NCI-H1105 (cell line): ENCODE measurements around the gene LZTR1.

Source experiments
- DNase-seq: peaks from one replicate; lab custom pipeline; 2025; lab: John Stamatoyannopoulos, UW

LZTR1 gene

DNA sequence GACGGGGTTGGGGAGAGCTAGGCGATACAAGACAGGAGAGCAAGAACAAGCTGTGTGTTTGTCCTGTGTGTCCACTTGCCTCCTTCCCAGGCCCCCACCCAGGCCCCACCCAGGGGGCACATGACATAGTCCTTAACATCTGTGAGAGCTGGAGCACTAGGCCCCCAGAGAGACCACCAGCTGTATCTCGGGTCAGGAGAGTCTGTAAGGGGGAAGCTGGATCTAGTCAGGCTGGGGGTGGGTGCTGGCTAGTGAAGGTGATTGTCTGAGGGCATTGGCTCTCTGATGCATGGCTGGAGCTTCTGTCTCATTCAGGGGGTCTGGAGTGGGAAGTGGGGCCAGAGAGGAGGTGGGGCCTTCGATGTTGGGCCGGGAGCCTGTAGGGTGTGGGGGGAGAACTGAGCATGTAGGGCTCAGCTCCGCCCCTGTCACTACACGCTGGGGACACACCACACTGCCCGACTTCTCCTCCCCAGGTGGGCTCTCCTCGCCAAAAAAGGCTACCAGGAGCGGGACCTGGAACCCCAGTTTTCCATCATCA, 33.4 kb downstream of the LZTR1 start:
- no peak for DNase-seq

DNA sequence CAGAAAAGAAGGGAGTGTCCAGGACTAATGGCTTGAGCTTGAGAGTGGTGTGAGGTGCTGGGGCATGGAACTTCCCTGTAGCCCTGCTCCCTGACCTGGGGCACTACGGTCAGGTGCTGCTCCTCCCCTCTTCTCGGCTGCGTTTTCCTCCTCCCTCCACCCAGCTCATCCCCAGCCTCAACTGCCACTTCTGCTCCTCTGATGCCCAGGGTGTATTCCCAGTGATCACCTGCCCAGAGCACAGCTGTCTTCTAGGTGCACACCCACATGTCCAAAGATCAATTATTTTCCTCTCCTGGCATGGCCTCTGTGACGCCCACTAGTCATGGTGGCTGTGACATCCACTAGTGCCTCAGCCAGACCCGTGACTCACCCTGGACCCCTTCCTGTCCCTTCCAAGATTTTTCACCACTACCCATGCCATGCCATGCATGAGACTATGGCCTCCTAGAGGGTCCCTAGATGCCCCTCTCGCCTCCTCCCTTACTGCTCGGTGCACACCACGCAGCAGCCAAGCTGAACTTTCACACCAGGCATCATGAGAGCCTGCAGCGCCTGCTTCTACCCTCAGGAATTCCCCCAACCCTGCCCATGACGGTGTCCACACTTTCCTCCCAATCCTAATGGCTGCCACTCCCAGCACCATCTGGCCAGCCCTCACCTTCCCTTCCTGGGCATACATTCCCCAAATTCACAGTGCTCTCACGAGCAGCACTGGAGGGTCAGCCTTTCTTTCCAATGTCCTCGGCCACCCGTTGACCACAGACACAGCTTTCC, 34.7 kb downstream of the LZTR1 start:
- DNase-seq, result no peak

DNA sequence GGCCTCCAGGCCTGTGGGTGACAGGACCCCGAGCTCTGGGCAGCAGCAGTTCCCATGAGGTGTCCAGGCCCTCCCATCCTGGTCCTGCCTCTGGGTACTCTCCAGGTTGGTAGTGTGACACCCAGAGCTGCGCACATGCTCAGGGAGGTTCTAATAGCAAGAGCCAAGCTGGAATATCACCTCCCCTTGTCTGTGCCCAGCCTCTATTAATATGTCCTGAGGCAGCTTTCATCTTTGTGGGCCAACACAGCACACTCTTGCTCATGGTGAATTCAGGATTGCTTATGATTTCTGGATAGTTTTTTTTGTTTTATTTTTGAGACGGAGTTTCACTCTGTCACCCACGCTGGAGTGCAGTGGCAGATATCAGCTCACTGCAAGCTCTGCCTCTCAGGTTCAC, 36.2 kb downstream of the LZTR1 start:
- no peak for DNase-seq

DNA sequence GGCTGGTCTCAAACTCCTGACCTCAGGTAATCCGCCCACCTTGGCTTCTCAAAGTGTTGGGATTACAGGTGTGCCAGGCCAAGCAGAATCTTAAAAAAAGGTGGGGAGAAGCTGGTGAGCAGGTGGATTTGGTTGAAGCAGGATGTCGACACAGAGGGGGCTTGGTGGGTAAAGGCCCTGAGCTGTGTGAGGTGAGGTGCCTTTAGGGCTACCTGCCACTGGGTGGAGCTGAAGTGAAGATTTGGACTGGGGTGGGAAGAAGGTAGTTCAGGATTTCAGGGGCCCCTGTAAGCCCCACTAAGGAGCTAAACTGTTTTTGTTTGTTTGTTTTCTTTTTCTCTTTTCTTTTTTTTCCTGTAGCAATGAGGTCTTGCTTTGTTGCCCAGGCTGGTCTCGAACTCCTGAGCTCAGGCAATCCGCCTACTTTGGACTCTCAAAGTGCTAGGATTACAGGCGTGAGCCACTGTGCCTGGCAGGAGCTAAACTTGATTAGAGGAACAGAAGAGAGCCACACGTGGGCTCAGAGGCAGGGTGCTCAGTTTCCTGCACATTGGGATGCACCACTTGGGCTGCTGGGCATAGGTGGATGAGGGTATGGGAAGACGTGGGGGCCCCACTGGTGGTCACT, 38.8 kb downstream of the LZTR1 start:
- no peak for DNase-seq

DNA sequence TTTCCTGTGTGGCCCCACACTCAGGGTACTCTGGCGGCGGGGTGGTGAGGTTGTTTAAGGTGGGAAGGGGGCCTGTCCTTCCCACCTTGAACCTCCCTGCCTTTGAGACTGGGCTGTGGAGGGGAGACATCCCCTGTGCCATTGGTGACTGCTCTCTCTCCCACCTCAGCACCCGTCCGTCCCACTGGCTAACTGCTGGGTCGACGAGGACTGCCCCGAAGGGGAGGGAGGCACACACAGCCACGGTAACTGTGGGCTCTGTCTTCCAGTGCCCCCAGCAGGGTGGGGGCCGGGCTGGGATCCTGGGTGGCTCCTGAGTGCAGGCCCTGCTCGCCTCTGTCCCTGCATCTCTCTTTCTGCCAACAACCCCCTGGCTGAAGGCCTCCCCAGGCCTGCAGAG, 40.4 kb downstream of the LZTR1 start:
- no peak for DNase-seq

DNA sequence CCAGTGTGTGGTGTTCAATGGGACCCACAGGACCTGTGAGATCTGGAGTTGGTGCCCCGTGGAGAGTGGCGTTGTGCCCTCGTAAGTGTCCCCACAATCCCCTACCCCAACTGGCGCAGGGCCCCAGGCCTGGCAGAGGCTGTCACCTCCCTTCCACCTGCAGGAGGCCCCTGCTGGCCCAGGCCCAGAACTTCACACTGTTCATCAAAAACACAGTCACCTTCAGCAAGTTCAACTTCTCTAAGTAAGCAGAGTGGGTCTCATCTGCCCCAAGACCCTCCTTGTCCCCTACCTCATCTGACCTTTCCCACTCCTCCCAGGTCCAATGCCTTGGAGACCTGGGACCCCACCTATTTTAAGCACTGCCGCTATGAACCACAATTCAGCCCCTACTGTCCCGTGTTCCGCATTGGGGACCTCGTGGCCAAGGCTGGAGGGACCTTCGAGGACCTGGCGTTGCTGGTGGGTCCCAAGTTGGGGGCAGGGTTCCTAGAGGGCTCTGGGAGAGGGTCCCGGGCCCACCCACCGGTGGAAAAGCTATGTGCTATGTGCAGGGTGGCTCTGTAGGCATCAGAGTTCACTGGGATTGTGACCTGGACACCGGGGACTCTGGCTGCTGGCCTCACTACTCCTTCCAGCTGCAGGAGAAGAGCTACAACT, 41.0 kb downstream of the LZTR1 start:
- DNase-seq, result no peak

DNA sequence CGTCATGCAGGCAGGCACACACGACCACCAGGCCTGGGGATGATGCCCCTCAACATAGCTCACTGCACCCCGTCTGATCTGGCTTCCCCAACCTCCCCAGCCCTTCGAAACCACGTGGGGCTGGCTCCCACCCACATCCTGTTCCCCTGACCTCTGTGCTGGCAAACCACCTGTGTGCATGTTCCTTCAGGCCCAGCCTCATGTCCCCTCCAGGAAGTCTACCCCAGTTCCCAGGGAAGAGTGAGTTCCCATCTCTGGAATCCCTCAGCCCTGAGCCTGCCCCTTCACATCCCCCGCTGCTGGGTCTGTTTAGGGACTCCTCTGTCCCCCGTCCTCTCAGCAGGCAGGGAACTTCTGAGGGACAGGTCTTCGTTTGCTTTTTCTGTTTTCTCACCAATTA, 43.2 kb downstream of the LZTR1 start:
- no peak for DNase-seq

DNA sequence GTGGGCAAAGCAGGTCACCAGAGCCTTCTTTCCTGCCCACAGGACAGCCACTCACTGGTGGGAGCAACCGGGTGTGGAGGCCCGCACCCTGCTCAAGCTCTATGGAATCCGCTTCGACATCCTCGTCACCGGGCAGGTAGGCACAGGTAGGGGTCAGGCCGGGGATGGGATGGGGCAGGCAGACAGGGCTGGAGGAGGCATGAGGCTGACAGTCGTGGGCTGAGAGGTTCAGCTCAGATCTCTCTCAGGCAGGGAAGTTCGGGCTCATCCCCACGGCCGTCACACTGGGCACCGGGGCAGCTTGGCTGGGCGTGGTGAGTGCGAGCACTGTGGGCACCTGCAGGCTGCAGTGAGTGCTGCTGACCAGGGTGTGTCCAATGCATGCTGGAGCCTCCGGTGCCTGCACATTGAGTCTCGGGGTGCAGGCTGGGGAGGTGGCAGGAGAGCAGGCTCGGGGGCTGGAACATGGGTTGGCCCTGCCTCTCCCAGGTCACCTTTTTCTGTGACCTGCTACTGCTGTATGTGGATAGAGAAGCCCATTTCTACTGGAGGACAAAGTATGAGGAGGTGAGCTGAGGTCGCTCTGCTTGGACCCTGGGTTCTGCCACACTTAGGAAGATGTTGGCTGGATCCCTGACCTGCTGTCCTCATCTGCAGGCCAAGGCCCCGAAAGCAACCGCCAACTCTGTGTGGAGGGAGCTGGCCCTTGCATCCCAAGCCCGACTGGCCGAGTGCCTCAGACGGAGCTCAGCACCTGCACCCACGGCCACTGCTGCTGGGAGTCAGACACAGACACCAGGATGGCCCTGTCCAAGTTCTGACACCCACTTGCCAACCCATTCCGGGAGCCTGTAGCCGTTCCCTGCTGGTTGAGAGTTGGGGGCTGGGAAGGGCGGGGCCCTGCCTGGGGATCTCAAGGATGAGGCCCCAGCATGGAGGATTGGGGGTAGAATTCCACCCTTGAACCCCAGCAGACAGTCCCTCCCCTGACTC, 44.0 kb downstream of the LZTR1 start:
- DNase-seq, result no peak

DNA sequence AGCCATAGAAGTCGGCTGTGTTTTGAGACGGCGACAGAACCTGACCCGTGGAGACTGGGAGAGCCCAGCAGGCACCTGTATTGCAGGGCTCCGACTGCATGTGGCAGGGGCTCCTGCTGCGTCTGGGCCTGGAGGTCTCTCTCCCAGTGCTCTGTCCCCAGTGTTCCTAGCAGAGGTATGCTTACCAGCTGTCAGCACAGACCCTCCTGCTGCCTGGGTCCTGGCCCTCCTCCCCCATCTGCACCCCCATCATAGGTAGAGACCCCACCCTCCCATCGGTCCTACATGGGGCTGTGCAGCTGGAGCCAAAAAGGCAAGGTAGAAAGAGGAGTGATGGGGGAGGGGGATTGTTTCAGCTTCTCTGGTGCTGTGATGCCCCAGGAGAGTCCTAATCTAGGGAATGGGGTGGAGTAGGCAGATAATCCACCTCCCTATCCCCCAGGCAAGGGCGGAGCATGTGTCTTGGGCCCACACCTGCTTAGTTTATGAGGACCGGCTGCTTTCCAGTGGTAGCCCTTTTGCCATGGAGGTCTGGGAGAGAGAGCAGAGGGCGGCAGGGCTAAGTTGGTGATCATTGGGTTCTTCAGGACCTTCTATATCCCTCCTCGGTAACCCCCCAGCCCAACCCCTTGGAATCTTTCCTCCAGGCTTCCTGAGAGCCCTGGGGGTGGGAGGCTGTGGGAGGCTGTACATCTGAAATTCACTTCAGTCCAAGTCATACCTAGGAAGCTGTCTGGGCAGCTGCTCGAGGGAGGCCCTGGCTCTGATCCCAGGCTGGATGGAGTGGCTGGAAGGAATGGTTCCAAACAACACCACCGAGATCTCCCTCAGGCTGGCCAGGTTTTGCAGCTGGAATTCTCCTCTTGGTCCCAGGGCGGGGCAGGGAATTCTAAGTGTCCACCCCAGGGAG, 44.9 kb downstream of the LZTR1 start:
- no peak for DNase-seq

DNA sequence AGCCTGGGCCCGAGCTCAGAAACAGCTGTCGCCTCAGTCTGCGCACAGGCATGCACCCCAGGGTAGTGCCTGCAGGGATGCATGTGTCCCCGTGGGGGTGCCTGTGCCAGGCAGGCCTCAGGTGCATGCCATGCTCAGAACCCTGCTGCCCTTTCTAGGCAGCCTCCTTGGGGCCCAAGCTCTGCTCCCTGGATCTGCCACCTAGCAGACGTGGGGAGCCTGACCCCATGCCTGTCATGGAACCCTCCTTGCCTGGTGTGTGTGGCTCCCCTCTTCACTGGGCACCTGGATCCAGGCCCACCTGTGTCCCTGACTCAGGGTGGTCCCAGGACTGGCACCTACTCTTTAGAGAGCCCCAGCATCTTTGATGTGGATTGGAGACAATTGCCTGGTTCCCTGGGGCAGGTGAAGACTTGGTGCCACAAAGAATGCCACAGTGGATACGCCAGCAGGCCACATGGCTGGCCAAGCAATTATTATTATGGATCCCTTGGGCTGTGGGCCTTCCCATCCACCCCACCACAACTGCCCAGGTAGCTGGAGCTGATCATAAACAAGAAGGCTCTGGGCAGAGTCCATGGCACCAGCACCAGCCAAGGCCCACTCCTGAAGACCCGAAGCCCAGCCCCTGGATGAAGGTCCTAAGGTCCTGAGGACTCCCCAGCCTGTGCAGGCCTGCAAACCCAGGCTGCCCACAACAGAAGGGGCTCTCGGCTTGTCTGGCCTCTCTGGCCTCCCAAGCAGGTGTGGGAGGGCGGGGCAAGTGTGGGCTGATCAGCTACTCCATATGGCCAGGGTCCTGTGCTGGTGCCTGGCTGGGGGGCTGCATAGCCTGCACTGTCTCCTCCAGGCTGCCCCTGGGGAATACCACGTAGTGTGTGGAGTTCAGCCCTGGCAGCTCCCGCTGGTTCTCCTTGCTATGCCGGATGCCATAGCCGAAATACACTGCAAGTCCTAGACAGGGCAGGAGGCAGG, 46.5 kb downstream of the LZTR1 start:
- DNase-seq, result no peak

DNA sequence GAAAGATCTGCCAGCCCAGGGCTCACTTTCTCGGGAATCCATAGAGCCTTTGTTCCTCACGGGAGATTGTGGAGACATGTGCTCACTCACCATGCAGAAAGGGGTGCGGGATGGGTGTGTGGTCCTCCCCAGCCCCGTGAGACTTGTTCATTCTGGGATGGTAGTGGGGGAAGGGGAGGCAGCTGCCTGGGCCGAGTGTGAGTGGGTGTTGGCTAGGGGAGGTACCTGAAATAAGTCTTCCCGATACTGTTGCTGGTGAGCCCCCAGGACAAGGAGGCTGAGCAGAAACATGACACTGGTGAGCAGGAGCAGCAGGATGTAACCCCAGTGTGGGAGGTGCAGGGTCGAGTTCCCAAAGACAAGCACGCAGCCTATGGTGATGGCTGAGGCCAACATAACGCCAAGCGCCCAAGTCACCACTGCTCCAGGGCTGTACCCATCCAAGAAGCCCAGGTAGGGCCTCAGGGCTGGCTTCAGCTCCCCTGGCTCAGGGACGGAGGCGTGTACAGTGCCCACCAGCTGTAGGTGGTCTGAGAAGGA, 47.5 kb downstream of the LZTR1 start:
- no peak for DNase-seq

DNA sequence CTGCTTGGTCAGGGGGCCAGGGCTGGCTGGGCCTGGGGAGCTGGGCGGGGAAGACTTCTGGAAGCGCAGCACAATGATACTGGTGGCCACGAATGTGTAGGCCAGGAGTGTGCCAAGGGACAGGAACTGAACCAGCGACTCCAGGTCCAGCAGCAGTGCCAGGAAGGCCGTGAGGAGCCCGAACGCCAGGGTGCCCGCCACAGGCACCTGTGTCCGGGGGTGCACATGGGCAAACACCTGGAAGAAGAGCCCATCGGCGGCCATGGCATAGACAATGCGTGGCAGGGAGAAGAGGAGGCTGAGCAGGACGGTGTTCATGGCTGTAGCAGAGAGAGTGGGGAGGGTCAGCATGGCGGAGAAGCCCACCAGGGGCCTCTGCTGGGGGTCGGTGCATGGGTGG, 47.9 kb downstream of the LZTR1 start:
- DNase-seq, result no peak

DNA sequence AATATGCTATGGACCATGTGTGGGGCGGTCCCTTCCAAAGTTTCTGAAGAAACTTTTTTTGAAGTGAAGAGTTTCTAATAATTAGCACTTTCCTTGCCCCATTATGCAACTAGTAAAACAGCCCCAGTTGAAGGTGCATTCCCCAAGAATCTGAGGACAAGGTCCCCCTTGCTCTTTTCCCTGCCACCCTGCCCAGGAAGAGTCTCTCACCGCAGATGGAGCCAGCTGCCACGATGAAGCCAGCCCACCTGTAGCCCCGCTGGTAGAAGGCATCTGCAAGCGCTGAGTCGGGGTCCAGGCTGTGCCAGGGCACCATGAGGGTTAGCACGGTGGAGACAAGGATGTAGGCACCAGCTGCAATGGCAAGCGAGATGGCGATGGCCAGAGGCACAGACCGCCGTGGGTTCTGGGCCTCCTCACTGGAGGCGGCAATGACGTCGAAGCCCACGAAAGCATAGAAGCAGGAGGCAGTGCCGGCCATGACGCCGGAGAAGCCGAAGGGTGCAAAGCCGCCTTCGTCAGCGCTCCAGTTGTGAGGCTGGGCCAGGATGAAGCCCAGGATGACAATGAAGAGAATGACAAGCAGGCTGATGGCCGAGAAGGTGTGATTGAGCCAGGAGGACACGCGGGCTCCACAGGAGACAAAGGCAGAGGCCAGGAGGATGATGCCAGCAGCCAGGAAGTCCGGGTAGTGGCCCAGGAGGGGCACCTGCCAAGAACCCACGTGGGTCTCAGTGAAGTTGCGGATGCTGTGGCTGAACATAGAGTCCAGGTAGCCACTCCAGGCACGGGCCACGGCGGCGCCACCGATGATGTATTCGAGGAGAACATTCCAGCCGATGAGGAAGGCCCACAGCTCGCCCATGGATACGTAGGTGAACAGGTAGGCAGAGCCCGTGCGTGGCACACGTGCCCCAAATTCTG, 48.8 kb downstream of the LZTR1 start:
- DNase-seq, result no peak

DNA sequence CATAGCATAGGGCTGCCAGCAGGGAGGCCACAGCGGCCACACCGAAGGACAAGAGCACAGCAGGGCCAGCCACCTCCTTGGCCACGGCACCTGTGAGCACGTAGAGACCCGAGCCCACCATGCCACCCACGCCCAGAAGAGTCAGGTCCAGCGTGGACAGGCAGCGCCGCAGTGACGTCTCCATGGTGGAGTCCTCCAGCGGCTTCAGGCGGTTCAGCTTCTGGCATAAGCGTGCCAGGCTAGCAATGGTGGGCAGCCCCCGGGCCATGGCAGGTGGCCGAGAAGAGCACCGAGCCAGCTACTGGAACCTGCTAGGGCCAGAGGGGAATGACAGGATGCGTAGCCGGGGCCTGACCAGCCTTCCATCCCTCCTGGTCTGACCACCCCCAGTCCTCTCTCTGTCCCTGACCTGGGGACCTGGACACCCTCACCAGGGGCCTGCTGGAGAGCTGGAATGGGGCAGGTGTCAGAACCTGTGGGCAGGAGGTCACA, 49.5 kb downstream of the LZTR1 start:
- no peak for DNase-seq

DNA sequence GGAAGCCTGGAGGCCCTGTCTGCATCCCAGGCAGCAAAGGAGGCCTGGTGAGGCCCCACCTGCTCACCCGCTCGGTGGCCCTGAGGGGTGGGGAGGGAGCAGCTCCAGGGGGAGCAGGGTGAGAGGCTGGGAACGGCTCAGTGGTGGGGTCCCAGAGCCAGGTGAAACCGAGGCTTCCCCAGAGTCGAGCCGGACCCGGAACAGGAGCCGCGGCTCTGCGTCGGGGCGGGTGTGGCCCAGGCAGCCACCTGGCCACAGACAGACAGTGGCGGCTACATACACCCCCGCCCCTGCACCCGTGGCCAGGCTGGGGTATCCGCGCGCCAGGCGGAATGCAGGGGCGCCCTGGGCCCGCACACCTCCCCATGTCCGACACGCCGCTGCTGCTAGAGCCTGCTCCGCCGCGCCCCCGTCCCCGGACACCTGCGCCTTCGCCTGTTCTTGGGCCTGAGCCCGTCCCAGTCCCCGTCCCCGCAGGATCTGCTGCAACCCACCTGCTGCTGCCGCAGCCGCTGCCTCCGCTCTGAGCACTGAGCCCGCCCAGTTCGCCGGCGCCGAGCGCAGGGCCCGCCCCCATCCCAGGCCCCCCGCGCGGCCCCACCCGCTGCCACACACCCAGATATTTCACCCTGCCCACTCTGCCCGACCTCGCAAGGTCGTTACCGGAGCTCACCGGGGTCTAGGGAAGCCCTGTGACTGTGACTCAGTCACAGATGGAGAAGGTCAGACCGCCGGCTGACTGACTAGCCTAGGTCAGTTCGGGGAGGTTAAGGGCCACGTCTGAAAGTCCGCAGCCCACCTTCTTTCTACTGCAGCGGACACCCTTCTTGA, 50.2 kb downstream of the LZTR1 start, which contains the start of gene SLC7A4:
TSS of gene SLC7A4 (minus strand) at position 525 of the 831 bp plus-strand sequence. CDS start 749 bp downstream, outside the sequence.
- no peak for DNase-seq

DNA sequence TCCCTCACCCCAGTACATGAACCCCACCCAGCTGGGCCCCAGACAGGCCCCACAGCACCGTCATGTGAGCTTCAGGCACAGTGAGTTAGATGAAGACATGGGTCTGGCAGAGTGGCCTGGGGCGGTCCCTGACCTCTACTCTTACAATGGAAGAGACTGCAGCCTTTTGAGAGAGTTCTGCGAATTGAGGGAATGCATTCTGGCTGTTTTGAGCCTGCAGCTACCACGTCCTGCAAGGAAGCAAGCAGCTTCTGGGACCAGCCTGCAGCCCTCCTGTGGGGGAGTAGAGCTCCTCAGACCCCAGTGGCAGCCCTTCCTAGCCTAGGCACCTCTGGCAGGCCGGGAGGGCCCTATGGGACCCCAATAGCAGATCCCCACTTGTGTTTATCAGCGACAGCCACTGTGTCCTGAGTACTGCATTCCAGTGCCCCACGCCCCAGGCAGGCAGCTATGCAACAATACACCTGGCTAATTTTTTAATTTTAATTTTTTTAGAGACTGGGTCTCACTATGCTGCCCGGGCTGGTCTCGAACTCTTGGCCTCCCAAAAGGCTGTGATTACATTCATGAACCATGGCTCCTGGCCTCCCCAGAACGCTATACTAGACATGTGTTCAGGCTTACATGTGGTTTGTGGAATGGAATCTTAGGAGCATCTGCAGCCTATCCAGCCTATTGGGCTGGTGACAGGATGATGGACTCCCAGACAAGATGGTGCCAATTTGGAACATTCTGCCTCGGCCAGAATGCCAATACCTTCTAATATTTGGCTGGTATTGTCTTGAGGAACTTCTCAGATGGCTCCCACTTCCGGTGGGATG, 51.0 kb downstream of the LZTR1 start:
- no peak for DNase-seq
